A673 (cell line): Measurements from ENCODE around the gene MBIP. TPM values are rescaled to one million over a fixed set of nuclear protein-coding genes. Genes with fewer than 3 reads are reported as not detected.

Source experiments
- BruUV-seq: library from RNA; stranded (reverse); fragments of 400-500 nt; replicated peaks from 2 replicates; lab custom pipeline; 2021; lab: Mats Ljungman, UMichigan
- CTCF ChIA-PET: fragments of 300-600 bp; sonication (Branson Sonifier 250); formaldehyde crosslinking; loops from one replicate; lab custom pipeline; 2022; ENCODE audit warnings: antibody characterized with exemption; lab: Charles Lee
- POLR2A ChIA-PET: fragments of 300-600 bp; sonication (Branson Sonifier 250); formaldehyde crosslinking; loops from one replicate; lab custom pipeline; 2022; ENCODE audit warnings: antibody characterized with exemption; ENCODE audit not compliant: low non-redundant PET; lab: Charles Lee
- DNase-seq: peaks from one replicate; pipeline ENCODE4 v3.0.0-alpha.2; 2015; ENCODE audit warnings: low spot score
- H3K27ac ChIP-seq: fragments of 200-600 bp; sonication (generic); 2 replicates; pipeline ENCODE4 v1.5.1; 2016; ENCODE audit warnings: mixed run types, low read depth, mild to moderate bottlenecking, mixed read lengths, antibody characterized with exemption, low read length; ENCODE audit not compliant: poor library complexity, severe bottlenecking
- H3K27me3 ChIP-seq: fragments of 200-600 bp; sonication (generic); replicated peaks from 2 replicates; pipeline ENCODE4 v1.6.1; 2017; ENCODE audit warnings: mixed run types, low read depth, mild to moderate bottlenecking, mixed read lengths, antibody characterized with exemption, low read length; ENCODE audit not compliant: insufficient read depth, poor library complexity
- H3K36me3 ChIP-seq: fragments of 200-600 bp; sonication (generic); 2 replicates; pipeline ENCODE4 v1.6.1; 2016; ENCODE audit warnings: mixed run types, mild to moderate bottlenecking, mixed read lengths, antibody characterized with exemption, low read length; ENCODE audit not compliant: insufficient read depth, poor library complexity, severe bottlenecking
- H3K4me1 ChIP-seq: fragments of 200-600 bp; sonication (generic); 2 replicates; pipeline ENCODE4 v1.6.1; 2017; ENCODE audit warnings: mixed run types, mild to moderate bottlenecking, mixed read lengths, antibody characterized with exemption, low read length; ENCODE audit not compliant: insufficient read depth, poor library complexity, severe bottlenecking
- H3K4me3 ChIP-seq: fragments of 200-600 bp; sonication (generic); 2 replicates; pipeline ENCODE4 v1.5.1; 2016; ENCODE audit warnings: low read depth, mixed run types, mild to moderate bottlenecking, mixed read lengths, low read length; ENCODE audit not compliant: poor library complexity, severe bottlenecking
- H3K9me3 ChIP-seq: fragments of 200-600 bp; sonication (generic); 2 replicates; pipeline ENCODE4 v1.6.1; 2016; ENCODE audit warnings: mixed run types, low read depth, mild to moderate bottlenecking, mixed read lengths, antibody characterized with exemption, low read length; ENCODE audit not compliant: poor library complexity, severe bottlenecking
- EZH2 ChIP-seq: fragments of 200-600 bp; sonication (generic); IDR thresholded peaks from 2 replicates; pipeline ENCODE4 v1.6.1; 2017; ENCODE audit warnings: borderline replicate concordance, low read depth, mild to moderate bottlenecking, mixed read lengths, antibody characterized with exemption, low read length; ENCODE audit not compliant: poor library complexity, severe bottlenecking
- intact Hi-C: fragments of 100-400 bp; cut with micrococcal nuclease; formaldehyde crosslinking; loops from one replicate; pipeline ENCODE4 v1.10.0; 2022; ENCODE audit not compliant: unreplicated experiment
- total RNA-seq: library from RNA; stranded (reverse); gene quantifications from 2 replicates; pipeline ENCODE4 v1.2.3, GENCODE V29; 2021
- TF ChIP-seq, protein P1 (sequence below): fragments of 300-800, 200-600 bp; sonication (generic); conservative IDR thresholded peaks from 2 replicates; pipeline ENCODE4 v1.5.1; 2017; ENCODE audit warnings: low read depth, mild to moderate bottlenecking, antibody characterized with exemption, low read length, moderate library complexity, mixed read lengths

The MBIP gene
- total RNA-seq, 1 experiment from 2014 or later, result 23.2 TPM

DNA sequence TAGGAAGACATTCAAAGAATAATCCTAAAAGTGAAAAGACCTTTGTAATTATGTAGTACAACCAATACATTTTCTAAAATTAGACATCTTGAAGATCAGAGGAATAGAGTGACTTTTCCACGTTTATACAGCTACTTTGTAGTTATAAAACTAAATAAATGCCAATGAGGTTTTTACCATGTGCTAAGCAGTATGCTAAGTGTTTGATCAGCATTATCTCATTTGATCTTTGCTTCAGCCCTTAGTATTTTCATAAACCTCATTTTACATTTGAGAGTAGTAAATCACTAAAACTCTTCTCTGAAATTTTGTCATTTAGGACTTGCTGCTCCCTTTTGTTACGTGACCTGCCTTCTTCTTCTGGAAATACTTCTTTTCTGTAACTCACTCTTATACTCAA, 13.6 kb downstream of the MBIP start:
- no peaks in the 10 kb centered on the region for H3K9me3 ChIP-seq
- BruUV-seq, result no TSS peak
- no peaks in the 10 kb centered on the region for H3K27me3 ChIP-seq
- POLR2A ChIA-PET, result no interaction called here
- CTCF ChIA-PET, result no interaction called here
- TF ChIP-seq EZH2, result no peak
- TF ChIP-seq, protein P1, sequence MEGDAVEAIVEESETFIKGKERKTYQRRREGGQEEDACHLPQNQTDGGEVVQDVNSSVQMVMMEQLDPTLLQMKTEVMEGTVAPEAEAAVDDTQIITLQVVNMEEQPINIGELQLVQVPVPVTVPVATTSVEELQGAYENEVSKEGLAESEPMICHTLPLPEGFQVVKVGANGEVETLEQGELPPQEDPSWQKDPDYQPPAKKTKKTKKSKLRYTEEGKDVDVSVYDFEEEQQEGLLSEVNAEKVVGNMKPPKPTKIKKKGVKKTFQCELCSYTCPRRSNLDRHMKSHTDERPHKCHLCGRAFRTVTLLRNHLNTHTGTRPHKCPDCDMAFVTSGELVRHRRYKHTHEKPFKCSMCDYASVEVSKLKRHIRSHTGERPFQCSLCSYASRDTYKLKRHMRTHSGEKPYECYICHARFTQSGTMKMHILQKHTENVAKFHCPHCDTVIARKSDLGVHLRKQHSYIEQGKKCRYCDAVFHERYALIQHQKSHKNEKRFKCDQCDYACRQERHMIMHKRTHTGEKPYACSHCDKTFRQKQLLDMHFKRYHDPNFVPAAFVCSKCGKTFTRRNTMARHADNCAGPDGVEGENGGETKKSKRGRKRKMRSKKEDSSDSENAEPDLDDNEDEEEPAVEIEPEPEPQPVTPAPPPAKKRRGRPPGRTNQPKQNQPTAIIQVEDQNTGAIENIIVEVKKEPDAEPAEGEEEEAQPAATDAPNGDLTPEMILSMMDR, result no peak
- intact Hi-C loops, result no loop called here
- no peak for DNase-seq
- no peaks in the 10 kb centered on the region for H3K4me1 ChIP-seq
- peaks cover 49% of the 10 kb centered on the region for H3K36me3 ChIP-seq
- H3K27ac ChIP-seq, result no peak overlapping the region
- H3K4me3 ChIP-seq, result no peak overlapping the region

DNA sequence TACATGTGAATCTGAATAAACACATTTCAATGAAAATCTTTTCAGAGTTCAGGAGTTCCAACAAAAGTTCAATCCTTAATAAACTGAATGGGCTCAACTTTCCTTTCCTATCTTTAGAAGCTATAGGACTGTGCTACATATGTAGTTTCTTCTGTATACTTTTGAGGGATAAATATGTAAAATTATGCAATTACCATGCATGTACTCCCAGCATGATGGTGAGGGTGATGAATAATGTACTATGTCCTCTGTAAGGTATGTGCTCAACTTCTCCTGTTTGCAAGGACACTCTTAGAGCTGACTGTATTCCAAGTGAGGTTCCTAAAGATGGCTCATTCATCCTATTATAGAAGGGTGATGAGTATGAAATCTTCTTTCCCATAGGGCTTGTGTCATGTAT, 15.5 kb downstream of the MBIP start:
- no TSS peak for BruUV-seq
- Histone ChIP-seq H3K4me3 (no peak overlapping the region), H3K4me1 (no peaks in the 10 kb centered on the region), H3K9me3 (no peaks in the 10 kb centered on the region), H3K36me3 (peaks cover 37% of the 10 kb centered on the region), H3K27me3 (no peaks in the 10 kb centered on the region), H3K27ac (no peak overlapping the region)
- POLR2A ChIA-PET, result no interaction called here
- CTCF ChIA-PET, result no interaction called here
- no peak for DNase-seq
- intact Hi-C loops, result no loop called here
- no peak for TF ChIP-seq EZH2
- TF ChIP-seq, protein P1, result no peak

DNA sequence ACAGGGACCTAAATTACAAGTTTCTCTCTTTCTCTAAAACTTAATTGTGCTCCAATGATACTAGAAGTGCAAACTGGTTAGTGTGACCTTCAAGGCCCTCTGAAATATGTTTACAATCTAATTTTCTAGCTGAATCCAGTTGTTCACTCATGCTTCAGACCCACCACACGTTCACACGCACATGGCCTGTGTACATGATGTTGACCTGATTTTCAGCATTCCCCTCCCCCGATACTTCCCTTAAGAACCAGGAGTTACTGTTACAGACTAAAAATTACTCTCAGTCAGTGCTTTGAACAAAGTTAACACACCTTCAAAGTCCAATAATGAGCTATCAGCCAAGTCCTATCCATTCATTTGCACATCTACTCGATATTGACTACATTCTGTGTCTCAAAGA, 16.5 kb downstream of the MBIP start:
- CTCF ChIA-PET, result no interaction called here
- no peak overlapping the region for H3K27ac ChIP-seq
- POLR2A ChIA-PET, result no interaction called here
- no peaks in the 10 kb centered on the region for H3K27me3 ChIP-seq
- intact Hi-C loops, result no loop called here
- peaks cover 38% of the 10 kb centered on the region for H3K36me3 ChIP-seq
- H3K4me1 ChIP-seq, result no peaks in the 10 kb centered on the region
- BruUV-seq, result no TSS peak
- no peak for DNase-seq
- no peak for TF ChIP-seq EZH2
- TF ChIP-seq, protein P1, result no peak
- no peak overlapping the region for H3K4me3 ChIP-seq
- H3K9me3 ChIP-seq, result no peaks in the 10 kb centered on the region
